AG04449 (cell line): ENCODE results near the gene CLDN6.

ENCODE experiments used
- CTCF ChIA-PET: fragments of 350-600 bp; formaldehyde crosslinking; extraction: SDS; loops from one replicate; lab custom pipeline; 2021; ENCODE audit warnings: antibody characterized with exemption; lab: Yijun Ruan, JAX
- POLR2A ChIA-PET: fragments of 400-600, 350-600 bp; formaldehyde crosslinking; extraction: SDS; loops from one replicate; lab custom pipeline; 2020; ENCODE audit warnings: antibody characterized with exemption, inconsistent platforms; lab: Yijun Ruan, JAX
- DNase-seq: peaks from one replicate; pipeline ENCODE4 v3.0.0-alpha.2; 2010; ENCODE audit warnings: low read depth, low spot score
- H3K4me3 ChIP-seq: 2 replicates; pipeline ENCODE4 v1.5.1; 2011; ENCODE audit warnings: low read depth, mild to moderate bottlenecking, control low read depth, low read length
- CTCF ChIP-seq: IDR thresholded peaks from one replicate; pipeline ENCODE4 v1.5.1; 2011; ENCODE audit warnings: mild to moderate bottlenecking, moderate library complexity, low read length, control low read depth, inconsistent platforms; ENCODE audit not compliant: insufficient read depth; ENCODE audit errors: missing control alignments

CLDN6 gene

GRCh38 chr16:2988590-2989099 is 29.3 kb downstream of the CLDN6 start:
- no peak for TF ChIP-seq CTCF
- ChIA-PET CTCF (no interaction called here), POLR2A (interaction anchor here (0.5 kb wide), 1 partner anchor 32 kb away, joined by 3 read pairs; no protein-coding TSS in a partner anchor)
- H3K4me3 ChIP-seq, result no peak overlapping the region
- no peak for DNase-seq

- TF ChIP-seq CTCF, result no peak
- ChIA-PET POLR2A (no interaction called here), CTCF (no interaction called here)
- DNase-seq, result no peak
- H3K4me3 ChIP-seq, result no peak overlapping the region
Measured at GRCh38 chr16:2987833-2988232, 30.1 kb downstream of the CLDN6 start.

GRCh38 chr16:2987286-2987685 is 30.7 kb downstream of the CLDN6 start:
- no peak overlapping the region for H3K4me3 ChIP-seq
- no peak for DNase-seq
- ChIA-PET POLR2A (no interaction called here), CTCF (interaction anchor here (1.2 kb wide), 1 partner anchor 12 kb away, joined by 3 read pairs; no protein-coding TSS in a partner anchor)
- TF ChIP-seq CTCF, result no peak

GRCh38 chr16:2986623-2987188 is 31.3 kb downstream of the CLDN6 start:
- ChIA-PET POLR2A (no interaction called here), CTCF (interaction anchor here (1.2 kb wide), 1 partner anchor 12 kb away, joined by 3 read pairs; no protein-coding TSS in a partner anchor)
- DNase-seq, result no peak
- TF ChIP-seq CTCF, result no peak
- no peak overlapping the region for H3K4me3 ChIP-seq

GRCh38 chr16:2985893-2986355 is 32.1 kb downstream of the CLDN6 start:
- CTCF ChIA-PET, result no interaction called here

More at GRCh38 chr16:2985893-2986355, 32.1 kb downstream of the CLDN6 start:
- POLR2A ChIA-PET, result no interaction called here
- no peak for DNase-seq
- no peak overlapping the region for H3K4me3 ChIP-seq
- no peak for TF ChIP-seq CTCF
